Activated CD4-positive, alpha-beta memory T cell treated with anti-CD3 and anti-CD28 coated beads, Interleukin-2, amount 10 ng/mL, durations not matched to agents 7 days and 5 days (primary cell): ENCODE data around the gene MMP2. TPM values are rescaled to one million over a fixed set of nuclear protein-coding genes. Genes with fewer than 3 reads are reported as not detected.

Experiments used
- CTCF ChIA-PET: fragments of 350-600 bp; sonication (Branson Sonifier 250); formaldehyde crosslinking; loops from one replicate; lab custom pipeline; 2021; ENCODE audit warnings: antibody characterized with exemption, inconsistent platforms; lab: Charles Lee
- POLR2A ChIA-PET: fragments of 350-600 bp; sonication (Branson Sonifier 250); formaldehyde crosslinking; loops from one replicate; lab custom pipeline; 2021; ENCODE audit warnings: antibody characterized with exemption; lab: Charles Lee
- DNase-seq: peaks from one replicate; pipeline ENCODE4 v3.0.0-alpha.2; 2020
- H3K27ac Mint-ChIP-seq: one replicate; pipeline ENCODE4 v1.8.0; 2021; ENCODE audit warnings: mild to moderate bottlenecking, mixed read lengths
- H3K27me3 Mint-ChIP-seq: one replicate; pipeline ENCODE4 v1.8.0; 2021; ENCODE audit warnings: mixed read lengths
- H3K36me3 Mint-ChIP-seq: one replicate; pipeline ENCODE4 v1.8.0; 2021; ENCODE audit warnings: low read depth, mixed read lengths
- H3K4me1 Mint-ChIP-seq: one replicate; pipeline ENCODE4 v1.8.0; 2021; ENCODE audit warnings: mixed read lengths
- H3K4me3 Mint-ChIP-seq: one replicate; pipeline ENCODE4 v1.8.0; 2021; ENCODE audit warnings: mild to moderate bottlenecking, mixed read lengths
- H3K9me3 Mint-ChIP-seq: one replicate; pipeline ENCODE4 v1.8.0; 2021; ENCODE audit warnings: mixed read lengths
- total RNA-seq, 2 experiments: library from RNA; stranded (reverse); gene quantifications; one replicate each; pipeline ENCODE4 v1.2.3, GENCODE V29; 2021

Gene MMP2
- total RNA-seq, 2 experiments from 2014 or later: 0.20 to 0.30 TPM

GRCh38 chr16:55502801-55503366, 23.9 kb downstream of the MMP2 start:
- no peak overlapping the region for H3K27ac Mint-ChIP-seq
- peaks cover 17% of the 10 kb centered on the region for H3K4me1 Mint-ChIP-seq
- H3K4me3 Mint-ChIP-seq: no peak overlapping the region
- no peak for DNase-seq
- no peaks in the 10 kb centered on the region for H3K36me3 Mint-ChIP-seq
- ChIA-PET POLR2A (no interaction called here), CTCF (interaction anchor here (1.1 kb wide), 1 partner anchor 38 kb away, joined by 3 read pairs; no protein-coding TSS in a partner anchor)
- H3K27me3 Mint-ChIP-seq: peaks cover 2% of the 10 kb centered on the region
- no peaks in the 10 kb centered on the region for H3K9me3 Mint-ChIP-seq

- Mint-ChIP-seq H3K9me3 (no peaks in the 10 kb centered on the region), H3K4me3 (no peak overlapping the region), H3K4me1 (peaks cover 20% of the 10 kb centered on the region), H3K36me3 (no peaks in the 10 kb centered on the region), H3K27me3 (peaks cover 7% of the 10 kb centered on the region), H3K27ac (no peak overlapping the region)
- DNase-seq: no peak
- ChIA-PET CTCF (no interaction called here), POLR2A (no interaction called here)
These were observed 24.9 kb downstream of the MMP2 start for GRCh38 chr16:55503726-55504550.

- Mint-ChIP-seq H3K36me3 (no peaks in the 10 kb centered on the region), H3K27me3 (peaks cover 20% of the 10 kb centered on the region)
These were observed 26.5 kb downstream of the MMP2 start for GRCh38 chr16:55505333-55506015.

DNA sequence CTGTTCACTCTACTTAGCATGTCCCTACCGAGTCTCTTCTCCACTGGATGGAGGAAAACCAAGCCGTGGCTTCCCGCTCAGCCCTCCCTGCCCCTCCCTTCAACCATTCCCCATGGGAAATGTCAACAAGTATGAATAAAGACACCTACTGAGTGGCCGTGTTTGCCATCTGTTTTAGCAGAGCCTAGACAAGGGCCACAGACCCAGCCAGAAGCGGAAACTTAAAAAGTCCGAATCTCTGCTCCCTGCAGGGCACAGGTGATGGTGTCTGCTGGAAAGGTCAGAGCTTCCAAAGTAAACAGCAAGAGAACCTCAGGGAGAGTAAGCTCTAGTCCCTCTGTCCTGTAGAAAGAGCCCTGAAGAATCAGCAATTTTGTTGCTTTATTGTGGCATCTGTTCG, 27.1 kb downstream of the MMP2 start:
- CTCF ChIA-PET: no interaction called here
- Mint-ChIP-seq H3K27me3 (peaks cover 22% of the 10 kb centered on the region), H3K4me3 (no peak overlapping the region), H3K27ac (no peak overlapping the region), H3K9me3 (no peaks in the 10 kb centered on the region), H3K36me3 (no peaks in the 10 kb centered on the region), H3K4me1 (peaks cover 11% of the 10 kb centered on the region)
- DNase-seq: no peak
- POLR2A ChIA-PET: no interaction called here

More at GRCh38 chr16:55505333-55506015, 26.5 kb downstream of the MMP2 start:
- Mint-ChIP-seq H3K9me3 (no peaks in the 10 kb centered on the region), H3K4me1 (peaks cover 15% of the 10 kb centered on the region), H3K27ac (no peak overlapping the region), H3K4me3 (no peak overlapping the region)
- POLR2A ChIA-PET: no interaction called here
- no peak for DNase-seq
- CTCF ChIA-PET: interaction anchor here (1.1 kb wide), 1 partner anchor 31 kb away, joined by 3 read pairs; no protein-coding TSS in a partner anchor

DNA sequence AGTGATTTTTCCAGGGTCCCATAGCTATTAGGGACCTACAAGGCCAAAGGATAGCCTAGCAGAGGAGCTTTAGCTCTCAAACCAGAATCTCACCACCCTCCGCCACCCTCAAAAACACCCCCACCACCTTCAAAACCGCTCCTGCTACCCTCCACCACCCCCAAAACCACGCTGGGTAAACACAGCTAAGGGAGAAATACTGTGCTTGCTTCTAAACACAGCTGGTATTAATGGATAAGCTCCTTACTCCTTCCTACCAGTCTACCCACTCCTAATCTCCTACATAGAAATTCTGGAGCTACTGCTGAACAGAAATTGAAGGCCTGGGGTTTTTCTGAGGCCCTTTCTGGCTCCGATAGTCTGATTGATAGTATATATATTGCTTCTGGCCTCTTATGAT, 27.7 kb downstream of the MMP2 start:
- no peak overlapping the region for H3K4me3 Mint-ChIP-seq
- ChIA-PET CTCF (interaction anchor here (1.1 kb wide), 1 partner anchor 42 kb away, joined by 4 read pairs; no protein-coding TSS in a partner anchor), POLR2A (no interaction called here)
- peaks cover 23% of the 10 kb centered on the region for H3K27me3 Mint-ChIP-seq
- peaks cover under 1% of the 10 kb centered on the region for H3K9me3 Mint-ChIP-seq
- DNase-seq: no peak
- H3K36me3 Mint-ChIP-seq: no peaks in the 10 kb centered on the region
- peaks cover 11% of the 10 kb centered on the region for H3K4me1 Mint-ChIP-seq
- H3K27ac Mint-ChIP-seq: no peak overlapping the region

DNA sequence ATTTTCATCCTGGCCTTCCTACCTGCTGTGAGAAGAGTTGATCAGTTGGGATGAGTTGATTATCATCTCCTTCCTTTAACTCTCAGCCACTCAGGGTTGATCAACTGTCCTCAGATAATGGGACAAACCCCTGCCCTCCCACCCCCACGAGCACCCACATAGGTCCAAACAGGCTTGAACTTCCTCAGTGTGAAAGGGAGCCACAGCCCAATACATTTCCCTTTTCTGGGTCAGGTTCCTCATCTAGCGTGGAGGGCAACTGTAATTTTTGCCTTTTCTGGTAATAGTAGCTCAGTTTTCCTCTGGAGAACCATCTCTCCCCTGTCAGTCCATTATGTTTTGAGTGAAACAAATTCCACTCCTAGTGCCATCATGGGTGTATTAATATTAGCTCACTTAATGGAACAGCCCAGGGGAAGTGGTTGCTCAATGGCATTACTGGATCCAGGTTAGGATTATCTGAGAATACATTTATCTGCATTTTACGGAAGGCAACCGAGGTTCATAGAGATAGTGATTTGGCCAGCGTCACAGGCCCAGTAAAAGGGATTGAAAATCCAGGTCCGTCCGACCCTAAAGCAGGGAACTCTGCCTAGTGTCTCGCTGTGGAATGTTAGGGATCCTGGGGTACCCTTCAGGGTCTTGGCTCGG, 29.4 kb downstream of the MMP2 start:
- POLR2A ChIA-PET: no interaction called here
- H3K36me3 Mint-ChIP-seq: no peaks in the 10 kb centered on the region
- H3K9me3 Mint-ChIP-seq: peaks cover 16% of the 10 kb centered on the region
- peaks cover 11% of the 10 kb centered on the region for H3K4me1 Mint-ChIP-seq
- CTCF ChIA-PET: no interaction called here
- H3K27me3 Mint-ChIP-seq: peaks cover 37% of the 10 kb centered on the region
- no peak overlapping the region for H3K27ac Mint-ChIP-seq
- peak overlapping the region; percentile 55 for H3K4me3 Mint-ChIP-seq
- no peak for DNase-seq

GRCh38 chr16:55508941-55509931, 30.2 kb downstream of the MMP2 start, which contains the start of gene LPCAT2:
TSS of gene LPCAT2 (plus strand) at chr16:55509072. CDS start at chr16:55509182, 110 bp downstream.
- H3K4me1 Mint-ChIP-seq: peaks cover 11% of the 10 kb centered on the region
- ChIA-PET POLR2A (no interaction called here), CTCF (interaction anchor here (0.9 kb wide), 1 partner anchor 44 kb away, joined by 3 read pairs; no protein-coding TSS in a partner anchor)
- peaks cover 37% of the 10 kb centered on the region for H3K27me3 Mint-ChIP-seq
- H3K4me3 Mint-ChIP-seq: peak within 1 kb of the TSS; percentile 55
- no peak within 1 kb of the TSS for H3K27ac Mint-ChIP-seq
- H3K9me3 Mint-ChIP-seq: peaks cover 16% of the 10 kb centered on the region
- no peaks in the 10 kb centered on the region for H3K36me3 Mint-ChIP-seq
- DNase-seq: peak; percentile 51

GRCh38 chr16:55510185-55510805, 31.3 kb downstream of the MMP2 start:
- ChIA-PET POLR2A (no interaction called here), CTCF (interaction anchor here (0.9 kb wide), 1 partner anchor 46 kb away, joined by 3 read pairs; no protein-coding TSS in a partner anchor)
- H3K9me3 Mint-ChIP-seq: peaks cover 21% of the 10 kb centered on the region
- no peak overlapping the region for H3K4me3 Mint-ChIP-seq
- peaks cover 11% of the 10 kb centered on the region for H3K4me1 Mint-ChIP-seq
- no peaks in the 10 kb centered on the region for H3K36me3 Mint-ChIP-seq
- no peak overlapping the region for H3K27ac Mint-ChIP-seq
- peaks cover 41% of the 10 kb centered on the region for H3K27me3 Mint-ChIP-seq
- no peak for DNase-seq

- no peaks in the 10 kb centered on the region for H3K36me3 Mint-ChIP-seq
- peaks cover 21% of the 10 kb centered on the region for H3K9me3 Mint-ChIP-seq
- no peak for DNase-seq
- no peak overlapping the region for H3K27ac Mint-ChIP-seq
- ChIA-PET POLR2A (no interaction called here), CTCF (no interaction called here)
- peaks cover 43% of the 10 kb centered on the region for H3K27me3 Mint-ChIP-seq
- peaks cover 11% of the 10 kb centered on the region for H3K4me1 Mint-ChIP-seq
- no peak overlapping the region for H3K4me3 Mint-ChIP-seq
These were observed 33.9 kb downstream of the MMP2 start for GRCh38 chr16:55512941-55513340.

GRCh38 chr16:55513616-55514015, 34.6 kb downstream of the MMP2 start:
- Mint-ChIP-seq H3K27ac (no peak overlapping the region), H3K4me3 (no peak overlapping the region), H3K4me1 (peaks cover 10% of the 10 kb centered on the region), H3K9me3 (peaks cover 21% of the 10 kb centered on the region), H3K36me3 (no peaks in the 10 kb centered on the region), H3K27me3 (peaks cover 46% of the 10 kb centered on the region)
- CTCF ChIA-PET: interaction anchor here (1.5 kb wide), 1 partner anchor 49 kb away, joined by 4 read pairs; no protein-coding TSS in a partner anchor
- no peak for DNase-seq
- POLR2A ChIA-PET: no interaction called here

DNA sequence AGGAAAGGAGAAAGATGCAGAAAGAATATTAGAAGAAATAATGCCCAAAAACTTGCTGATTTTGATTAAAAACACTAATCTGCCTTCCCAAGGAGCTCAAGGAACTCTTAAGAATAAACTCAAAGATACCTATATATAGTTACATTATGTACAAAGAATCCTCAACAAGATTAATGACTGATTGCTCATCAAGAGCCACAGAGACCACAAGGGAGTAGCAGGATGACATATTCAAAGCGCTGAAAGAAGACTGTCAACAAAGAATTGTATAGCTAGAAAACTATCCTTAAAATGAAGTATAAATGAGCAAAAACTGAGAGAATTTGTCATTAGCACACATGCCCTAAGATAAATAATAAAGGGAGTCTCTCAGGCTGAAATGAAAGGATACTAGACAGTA, 36.1 kb downstream of the MMP2 start:
- ChIA-PET POLR2A (no interaction called here), CTCF (interaction anchor here (1.0 to 1.5 kb wide), 2 partner anchors 47 to 51 kb away, joined by 3 to 4 read pairs; no protein-coding TSS in a partner anchor)
- DNase-seq: no peak
- H3K27ac Mint-ChIP-seq: no peak overlapping the region
- H3K9me3 Mint-ChIP-seq: peaks cover 21% of the 10 kb centered on the region
- H3K4me1 Mint-ChIP-seq: no peaks in the 10 kb centered on the region
- no peak overlapping the region for H3K4me3 Mint-ChIP-seq
- H3K36me3 Mint-ChIP-seq: no peaks in the 10 kb centered on the region
- H3K27me3 Mint-ChIP-seq: peaks cover 38% of the 10 kb centered on the region
